Tibial artery (tissue), 4 donors: ENCODE results near the gene DCLK1.
A peak's percentile ranks its signal among the peaks of the same experiment; 100 is the strongest.

Experiments
- DNase-seq, 2 donors: peaks; one replicate each; pipeline ENCODE4 v3.0.0-alpha.2; 2019
- H3K27ac ChIP-seq, 2 donors: fragments of 200-600 bp; sonication (generic) in 1 of 2; 1 replicate in 1 of 2; 2 replicates in 1 of 2; pipeline ENCODE4 v1.5.1; 2018 to 2019; ENCODE audit warnings: mild to moderate bottlenecking in 1 of 2
- H3K27me3 ChIP-seq, 2 donors: fragments of 200-600 bp; sonication (generic) in 1 of 2; one replicate each; pipeline versions ENCODE4 v1.5.1 to v1.6.0; 2016 to 2019
- H3K36me3 ChIP-seq, 3 donors: fragments of 200-600 bp; sonication (generic) in 2 of 3; one replicate each; pipeline ENCODE4 v1.5.1; 2016 to 2019; ENCODE audit warnings: mild to moderate bottlenecking in 2 of 3
- H3K4me1 ChIP-seq, 4 donors: fragments of 200-600 bp; sonication (generic) in 2 of 4; 1 replicate in 3 of 4; 2 replicates in 1 of 4; pipeline ENCODE4 v1.5.1; 2016 to 2019
- H3K4me3 ChIP-seq, 2 donors: fragments of 200-600 bp; sonication (generic) in 1 of 2; 1 replicate in 1 of 2; 2 replicates in 1 of 2; pipeline ENCODE4 v1.5.1; 2018 to 2019; ENCODE audit warnings: mild to moderate bottlenecking in 2 of 2
- H3K9me3 ChIP-seq, 3 donors: fragments of 200-600 bp; sonication (generic) in 1 of 3; one replicate each; pipeline ENCODE4 v1.5.1; 2016 to 2019
- intact Hi-C: fragments of 100-400 bp; cut with DNase I; formaldehyde crosslinking; loops from one replicate; pipeline ENCODE4 v1.15.0; 2023; ENCODE audit warnings: low total_unique reads
- TF ChIP-seq, protein P1 (sequence below), 2 experiments: fragments of 200-600 bp in 1 of 2; fragments of 450-650 bp in 1 of 2; IDR thresholded peaks; one replicate each; pipeline ENCODE4 v1.5.1; 2017 to 2019; ENCODE audit warnings: antibody characterized with exemption in 2 of 2, mild to moderate bottlenecking in 1 of 2, moderate library complexity in 1 of 2

Gene DCLK1

GRCh38 chr13:36126491-36126890, 4.7 kb downstream of the DCLK1 start:
- Histone ChIP-seq H3K36me3 (no peaks in the 10 kb centered on the region), H3K9me3 (no peaks in the 10 kb centered on the region), H3K27ac (no peak overlapping the region), H3K4me3 (no peak overlapping the region), H3K27me3 (no peaks in the 10 kb centered on the region), H3K4me1 (peaks cover 0 to 20% (median 12%) of the 10 kb centered on the region in 4 donors)
- intact Hi-C loops = no loop called here
- TF ChIP-seq, protein P1, sequence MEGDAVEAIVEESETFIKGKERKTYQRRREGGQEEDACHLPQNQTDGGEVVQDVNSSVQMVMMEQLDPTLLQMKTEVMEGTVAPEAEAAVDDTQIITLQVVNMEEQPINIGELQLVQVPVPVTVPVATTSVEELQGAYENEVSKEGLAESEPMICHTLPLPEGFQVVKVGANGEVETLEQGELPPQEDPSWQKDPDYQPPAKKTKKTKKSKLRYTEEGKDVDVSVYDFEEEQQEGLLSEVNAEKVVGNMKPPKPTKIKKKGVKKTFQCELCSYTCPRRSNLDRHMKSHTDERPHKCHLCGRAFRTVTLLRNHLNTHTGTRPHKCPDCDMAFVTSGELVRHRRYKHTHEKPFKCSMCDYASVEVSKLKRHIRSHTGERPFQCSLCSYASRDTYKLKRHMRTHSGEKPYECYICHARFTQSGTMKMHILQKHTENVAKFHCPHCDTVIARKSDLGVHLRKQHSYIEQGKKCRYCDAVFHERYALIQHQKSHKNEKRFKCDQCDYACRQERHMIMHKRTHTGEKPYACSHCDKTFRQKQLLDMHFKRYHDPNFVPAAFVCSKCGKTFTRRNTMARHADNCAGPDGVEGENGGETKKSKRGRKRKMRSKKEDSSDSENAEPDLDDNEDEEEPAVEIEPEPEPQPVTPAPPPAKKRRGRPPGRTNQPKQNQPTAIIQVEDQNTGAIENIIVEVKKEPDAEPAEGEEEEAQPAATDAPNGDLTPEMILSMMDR (IDR thresholded peaks at IDR 0.05) = no peak
- DNase-seq = no peak

DNA sequence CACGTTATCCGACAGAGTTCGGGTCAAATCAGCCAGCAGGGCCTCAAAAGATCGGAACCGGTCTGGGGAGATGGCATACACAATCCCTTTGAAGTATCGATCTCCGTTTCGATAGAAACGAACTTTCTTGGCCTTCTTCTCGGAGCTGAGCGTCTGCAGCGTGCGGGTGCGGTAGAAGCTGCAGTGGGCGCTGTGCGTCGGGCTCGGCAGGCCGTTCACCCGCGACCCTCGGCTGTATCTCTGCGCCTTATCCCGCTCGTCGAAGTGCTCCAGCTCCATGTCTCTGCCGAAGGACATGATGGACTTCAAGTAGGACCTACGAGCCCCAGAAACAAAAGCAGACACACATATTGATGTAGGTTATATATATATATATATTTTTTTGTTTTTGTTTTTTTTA, 5.3 kb downstream of the DCLK1 start:
- TF ChIP-seq, protein P1 (IDR thresholded peaks at IDR 0.05) = no peak
- no peak overlapping the region for H3K4me3 ChIP-seq
- intact Hi-C loops = no loop called here
- H3K27me3 ChIP-seq = no peaks in the 10 kb centered on the region
- no peak for DNase-seq
- H3K9me3 ChIP-seq = no peaks in the 10 kb centered on the region
- peaks cover 0 to 15% (median 11%) of the 10 kb centered on the region in 4 donors for H3K4me1 ChIP-seq
- H3K36me3 ChIP-seq = no peaks in the 10 kb centered on the region
- no peak overlapping the region for H3K27ac ChIP-seq

GRCh38 chr13:36124236-36124822, 6.9 kb downstream of the DCLK1 start:
- no peak overlapping the region for H3K4me3 ChIP-seq
- H3K9me3 ChIP-seq = no peaks in the 10 kb centered on the region
- no peaks in the 10 kb centered on the region for H3K36me3 ChIP-seq
- H3K4me1 ChIP-seq = peaks cover 0 to 9% (median 7%) of the 10 kb centered on the region in 4 donors
- H3K27me3 ChIP-seq = no peaks in the 10 kb centered on the region
- TF ChIP-seq, protein P1 (IDR thresholded peaks at IDR 0.05) = no peak
- DNase-seq = no peak
- peak overlapping the region in 1 of 2 donors; percentile 5 for H3K27ac ChIP-seq
- intact Hi-C loops = no loop called here

GRCh38 chr13:36115306-36115705, 15.9 kb downstream of the DCLK1 start:
- no peak for DNase-seq
- Histone ChIP-seq H3K4me1 (no peaks in the 10 kb centered on the region), H3K9me3 (no peaks in the 10 kb centered on the region), H3K27ac (no peak overlapping the region), H3K4me3 (no peak overlapping the region), H3K36me3 (no peaks in the 10 kb centered on the region), H3K27me3 (no peaks in the 10 kb centered on the region)
- TF ChIP-seq, protein P1 (IDR thresholded peaks at IDR 0.05) = no peak
- intact Hi-C loops = no loop called here

GRCh38 chr13:36114233-36114632, 16.9 kb downstream of the DCLK1 start:
- no peaks in the 10 kb centered on the region for H3K9me3 ChIP-seq
- no peaks in the 10 kb centered on the region for H3K4me1 ChIP-seq
- intact Hi-C loops = no loop called here
- no peak overlapping the region for H3K27ac ChIP-seq
- no peak overlapping the region for H3K4me3 ChIP-seq
- no peaks in the 10 kb centered on the region for H3K27me3 ChIP-seq
- TF ChIP-seq, protein P1 (IDR thresholded peaks at IDR 0.05) = no peak
- DNase-seq = no peak
- H3K36me3 ChIP-seq = no peaks in the 10 kb centered on the region

DNA sequence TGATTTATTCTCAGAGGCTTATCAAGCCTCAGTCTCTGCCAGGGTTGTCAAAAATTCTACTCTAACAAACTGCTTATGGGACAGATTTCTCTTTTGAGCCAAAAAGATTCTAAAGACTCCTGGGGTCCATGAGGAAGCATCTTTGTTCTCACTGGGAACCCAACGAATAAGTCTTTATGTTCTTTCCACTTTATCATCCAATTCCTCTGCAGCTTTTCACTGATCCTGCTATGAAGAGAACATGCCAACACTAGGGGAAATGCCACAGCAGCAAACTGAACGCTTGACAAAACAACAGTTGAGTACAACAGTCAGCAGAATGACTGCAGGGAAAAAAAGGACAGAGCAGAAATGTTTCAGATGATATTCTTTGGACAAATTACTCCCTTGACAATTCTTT, 22.2 kb downstream of the DCLK1 start:
- Histone ChIP-seq H3K9me3 (no peaks in the 10 kb centered on the region), H3K27me3 (no peaks in the 10 kb centered on the region), H3K4me3 (no peak overlapping the region), H3K36me3 (no peaks in the 10 kb centered on the region), H3K27ac (no peak overlapping the region), H3K4me1 (no peaks in the 10 kb centered on the region)
- DNase-seq = no peak
- intact Hi-C loops = no loop called here
- TF ChIP-seq, protein P1 (IDR thresholded peaks at IDR 0.05) = no peak
